H9 (cell line): Measurements from ENCODE around the gene ACSM2B. TPM values are rescaled to one million over a fixed set of nuclear protein-coding genes. Genes with fewer than 3 reads are reported as not detected.
"Not testable (repeated sequence)": the region's sequence is repeated elsewhere in the genome, so short reads cannot be mapped to it uniquely, and the experiment has no call there.

Experiments used
- DNase-seq: peaks from one replicate; pipeline ENCODE4 v3.0.0-alpha.2; 2017
- H2AFZ ChIP-seq: one replicate; pipeline ENCODE4 v1.6.1; 2013; ENCODE audit warnings: mild to moderate bottlenecking, low read length, control low read depth, moderate library complexity
- H2AK5ac ChIP-seq: 2 replicates; pipeline ENCODE4 v1.6.1; 2013; ENCODE audit warnings: low read length, control low read depth, mixed read lengths; ENCODE audit not compliant: insufficient read length
- H2BK120ac ChIP-seq: one replicate; pipeline ENCODE4 v1.6.1; 2013; ENCODE audit warnings: low read depth, mild to moderate bottlenecking, low read length, control low read depth, inconsistent platforms; ENCODE audit not compliant: poor library complexity, severe bottlenecking
- H2BK12ac ChIP-seq: 2 replicates; pipeline ENCODE4 v1.6.1; 2013; ENCODE audit warnings: low read length, control low read depth, mixed read lengths, low read depth; ENCODE audit not compliant: insufficient read length
- H2BK15ac ChIP-seq: 2 replicates; pipeline ENCODE4 v1.6.1; 2013; ENCODE audit warnings: low read depth, low read length, control low read depth
- H2BK20ac ChIP-seq: one replicate; pipeline ENCODE4 v1.6.1; 2013; ENCODE audit warnings: low read depth, mild to moderate bottlenecking, low read length, control low read depth, inconsistent platforms; ENCODE audit not compliant: poor library complexity, severe bottlenecking
- H2BK5ac ChIP-seq: 2 replicates; pipeline ENCODE4 v1.6.1; 2013; ENCODE audit warnings: low read length, control low read depth, mixed read lengths; ENCODE audit not compliant: insufficient read length
- H3K14ac ChIP-seq: 2 replicates; pipeline ENCODE4 v1.6.1; 2013; ENCODE audit warnings: low read length, control low read depth; ENCODE audit not compliant: insufficient read depth
- H3K18ac ChIP-seq: 2 replicates; pipeline ENCODE4 v1.6.1; 2013; ENCODE audit warnings: low read depth, mild to moderate bottlenecking, mixed read lengths, low read length, control low read depth; ENCODE audit not compliant: insufficient read length
- H3K23ac ChIP-seq: 2 replicates; pipeline ENCODE4 v1.6.1; 2013; ENCODE audit warnings: low read length, control low read depth, mixed read lengths, low read depth; ENCODE audit not compliant: insufficient read length
- H3K23me2 ChIP-seq: 2 replicates; pipeline ENCODE4 v1.6.1; 2013; ENCODE audit warnings: low read depth, mild to moderate bottlenecking, mixed read lengths, low read length, control low read depth; ENCODE audit not compliant: insufficient read length, poor library complexity, severe bottlenecking
- H3K27ac ChIP-seq: 2 replicates; pipeline ENCODE4 v1.5.1; 2013; ENCODE audit warnings: low read length, control low read depth, mixed read lengths, low read depth; ENCODE audit not compliant: insufficient read length
- H3K27me3 ChIP-seq: 2 replicates; pipeline ENCODE4 v1.6.1; 2013; ENCODE audit warnings: low read length, control low read depth, inconsistent platforms; ENCODE audit not compliant: insufficient read depth
- H3K4ac ChIP-seq: 2 replicates; pipeline ENCODE4 v1.6.1; 2013; ENCODE audit warnings: low read depth, mild to moderate bottlenecking, control low read depth, inconsistent platforms, low read length, moderate library complexity
- H3K4me1 ChIP-seq: 2 replicates; pipeline ENCODE4 v1.6.1; 2013; ENCODE audit warnings: low read length, control low read depth, inconsistent platforms; ENCODE audit not compliant: insufficient read depth
- H3K4me2 ChIP-seq: 2 replicates; pipeline ENCODE4 v1.6.1; 2013; ENCODE audit warnings: low read length, control low read depth, mixed read lengths; ENCODE audit not compliant: insufficient read length, insufficient read depth
- H3K56ac ChIP-seq: 2 replicates; pipeline ENCODE4 v1.6.1; 2013; ENCODE audit warnings: low read depth, mild to moderate bottlenecking, mixed read lengths, low read length, control low read depth; ENCODE audit not compliant: insufficient read length
- H3K79me1 ChIP-seq: 2 replicates; pipeline ENCODE4 v1.6.1; 2013; ENCODE audit warnings: low read depth, mild to moderate bottlenecking, moderate library complexity, low read length, control low read depth, inconsistent platforms; ENCODE audit not compliant: insufficient read depth, poor library complexity, severe bottlenecking
- H3K79me2 ChIP-seq: 2 replicates; pipeline ENCODE4 v1.6.1; 2013; ENCODE audit warnings: low read length, control low read depth, inconsistent platforms; ENCODE audit not compliant: insufficient read depth
- H3K9ac ChIP-seq: 2 replicates; pipeline ENCODE4 v1.6.1; 2013; ENCODE audit warnings: low read length, control low read depth, mixed read lengths; ENCODE audit not compliant: insufficient read length; ENCODE audit errors: extremely low read depth
- H3K9me3 ChIP-seq: one replicate; pipeline ENCODE4 v1.6.1; 2013; ENCODE audit warnings: low read depth, low read length, inconsistent platforms; ENCODE audit not compliant: control insufficient read depth
- H3T11ph ChIP-seq: one replicate; pipeline ENCODE4 v1.6.1; 2013; ENCODE audit warnings: mild to moderate bottlenecking, low read length, control low read depth, inconsistent platforms
- H4K20me1 ChIP-seq: one replicate; pipeline ENCODE4 v1.6.1; 2013; ENCODE audit not compliant: control insufficient read depth, insufficient read length, insufficient read depth
- H4K5ac ChIP-seq: 2 replicates; pipeline ENCODE4 v1.6.1; 2013; ENCODE audit warnings: low read depth, mild to moderate bottlenecking, mixed read lengths, low read length, control low read depth; ENCODE audit not compliant: insufficient read length
- H4K8ac ChIP-seq: replicated peaks from 2 replicates; pipeline ENCODE4 v1.6.1; 2013; ENCODE audit warnings: low read length, control low read depth, mixed read lengths, low read depth; ENCODE audit not compliant: insufficient read length
- H4K91ac ChIP-seq: 2 replicates; pipeline ENCODE4 v1.6.1; 2013; ENCODE audit warnings: low read depth, mild to moderate bottlenecking, moderate library complexity, mixed read lengths, low read length, control low read depth; ENCODE audit not compliant: insufficient read length
- H3K27ac Mint-ChIP-seq, 3 experiments: 2 replicates in 2 of 3; 3 replicates in 1 of 3; pipeline ENCODE4 v1.8.0; 2020 to 2021; ENCODE audit warnings: mixed read lengths in 3 of 3, mild to moderate bottlenecking in 1 of 3, moderate library complexity in 1 of 3
- H3K27me3 Mint-ChIP-seq: 2 replicates; pipeline ENCODE4 v1.8.0; 2021; ENCODE audit warnings: low read depth, mild to moderate bottlenecking, moderate library complexity, mixed read lengths
- H3K36me3 Mint-ChIP-seq, 3 experiments: 2 replicates in 2 of 3; 3 replicates in 1 of 3; pipeline ENCODE4 v1.8.0; 2020 to 2021; ENCODE audit warnings: low read depth in 3 of 3, mixed read lengths in 3 of 3; ENCODE audit not compliant: insufficient read depth in 1 of 3
- H3K4me1 Mint-ChIP-seq, 2 experiments: 2 replicates each; pipeline ENCODE4 v1.8.0; 2020; ENCODE audit warnings: mixed read lengths in 2 of 2
- H3K4me3 Mint-ChIP-seq, 2 experiments: 2 replicates in 1 of 2; 3 replicates in 1 of 2; pipeline ENCODE4 v1.8.0; 2020 to 2021; ENCODE audit warnings: mild to moderate bottlenecking in 2 of 2, mixed read lengths in 2 of 2, moderate library complexity in 1 of 2
- H3K9me3 Mint-ChIP-seq, 2 experiments: 2 replicates in 1 of 2; 3 replicates in 1 of 2; pipeline ENCODE4 v1.8.0; 2020; ENCODE audit warnings: mild to moderate bottlenecking in 2 of 2, mixed read lengths in 2 of 2, moderate library complexity in 1 of 2
- WGBS: extraction: QIAGEN DNeasy Blood & Tissue Kit; methylation state at CpG from one replicate; pipeline ENCODE4 v1.1.7; 2013; ENCODE audit warnings: missing lambda C conversion rate, low lambda C conversion rate, mixed read lengths; ENCODE audit not compliant: insufficient read length; ENCODE audit errors: extremely low coverage; 5-methylcytosine and 5-hydroxymethylcytosine counted together
- total RNA-seq: library from RNA; stranded (reverse); gene quantifications from 2 replicates; pipeline ENCODE4 v1.2.1, GENCODE V29; 2021

The ACSM2B gene
- total RNA-seq, 1 experiment from 2014 or later: not detected

GRCh38 chr16:20589486-20589885, 13.3 kb upstream of the ACSM2B start:
- H4K91ac ChIP-seq, H3K79me1 ChIP-seq, H4K5ac ChIP-seq, H3K27me3 Mint-ChIP-seq, H3K4me1 Mint-ChIP-seq, H3K9ac ChIP-seq, H2BK120ac ChIP-seq, H3K36me3 Mint-ChIP-seq, H3K14ac ChIP-seq, H3K9me3 ChIP-seq, H3K27ac Mint-ChIP-seq, H3K4ac ChIP-seq, H2BK15ac ChIP-seq, H3K79me2 ChIP-seq, H2BK5ac ChIP-seq, H2AFZ ChIP-seq, H2BK20ac ChIP-seq, DNase-seq, H2BK12ac ChIP-seq, H4K8ac ChIP-seq, H3K56ac ChIP-seq, H3K18ac ChIP-seq, H3K4me2 ChIP-seq, H3T11ph ChIP-seq, H3K27ac ChIP-seq, H3K23ac ChIP-seq, H3K9me3 Mint-ChIP-seq, H2AK5ac ChIP-seq, H4K20me1 ChIP-seq, H3K4me3 Mint-ChIP-seq, H3K23me2 ChIP-seq, H3K4me1 ChIP-seq, H3K27me3 ChIP-seq: not testable (repeated sequence)
- no CpG with 5 or more reads among the region's 6 CpGs for WGBS

DNA sequence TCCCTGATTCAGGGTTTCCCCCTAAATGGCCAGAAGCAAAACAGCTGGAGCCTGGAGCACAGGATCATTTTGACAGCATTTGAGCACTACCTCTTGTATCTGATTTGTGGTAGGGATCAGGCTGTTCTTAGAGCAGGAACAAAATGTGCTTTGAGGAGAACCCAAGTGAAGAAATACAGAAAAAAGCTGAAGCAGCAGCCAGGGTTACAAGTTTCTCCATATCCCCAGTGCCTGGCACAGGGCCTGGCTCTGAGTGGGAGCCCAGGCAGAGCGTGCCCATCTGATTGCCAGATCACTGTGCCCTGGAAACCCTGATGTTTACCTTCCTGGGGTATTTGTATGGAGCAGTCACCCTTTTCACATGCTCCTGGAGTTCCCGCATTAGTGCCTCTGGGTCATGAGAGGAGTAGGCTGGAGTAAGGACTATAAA, 11.5 kb upstream of the ACSM2B start:
- not testable (repeated sequence) for H3K23me2 ChIP-seq, H3K18ac ChIP-seq, H3K27me3 Mint-ChIP-seq, H2AFZ ChIP-seq, H3K27ac Mint-ChIP-seq, H3K56ac ChIP-seq, H3K4me3 Mint-ChIP-seq, H3K36me3 Mint-ChIP-seq, H3K4ac ChIP-seq, H4K8ac ChIP-seq, H2BK20ac ChIP-seq, H4K20me1 ChIP-seq, H4K5ac ChIP-seq, H2BK15ac ChIP-seq, H3K9ac ChIP-seq, H4K91ac ChIP-seq, H3K9me3 ChIP-seq, H2BK12ac ChIP-seq, H3K23ac ChIP-seq, H3T11ph ChIP-seq, H3K79me1 ChIP-seq, H3K79me2 ChIP-seq, H3K14ac ChIP-seq, H3K9me3 Mint-ChIP-seq, H2AK5ac ChIP-seq, H3K4me2 ChIP-seq, H3K27me3 ChIP-seq, H2BK5ac ChIP-seq, DNase-seq, H3K4me1 ChIP-seq, H2BK120ac ChIP-seq, H3K27ac ChIP-seq, H3K4me1 Mint-ChIP-seq
- no CpG with 5 or more reads among the region's 2 CpGs for WGBS
